ENCODE results near the gene LRP5. TPM values are rescaled to one million over a fixed set of nuclear protein-coding genes. Genes with fewer than 3 reads are reported as not detected.

The LRP5 gene
- polyA plus RNA-seq, 1 donor (not counting 4 experiments of a cell fraction or from before 2014, with no cell fraction given) = 6.6 TPM

- DNase-seq (ENCODE audit: low read depth, low spot score) (no peak), FAIRE-seq (no peak)
- Histone ChIP-seq H3K27ac (ENCODE audit: control insufficient read depth, insufficient read depth, low read length) (no peak overlapping the region), H3K4me3 (ENCODE audit: control insufficient read depth in 2 of 3, extremely low read depth in 1 of 3, insufficient read depth in 2 of 3, low read depth in 1 of 3, low read length in 3 of 3) (no peak overlapping the region), H3K9me1 (ENCODE audit: control insufficient read depth, extremely low read depth, insufficient read depth, low read length) (peaks cover 6% of the 10 kb centered on the region), H3K36me3 (ENCODE audit: control insufficient read depth in 2 of 2, extremely low read depth in 1 of 2, insufficient read depth in 2 of 2, low read length in 2 of 2) (no peaks in the 10 kb centered on the region), H4K20me1 (ENCODE audit: control insufficient read depth, extremely low read depth, insufficient read depth, low read length) (peaks cover 22% of the 10 kb centered on the region), H3K9ac (ENCODE audit: control insufficient read depth, extremely low read depth, insufficient read depth, low read length) (no peak overlapping the region), H3K4me1 (ENCODE audit: control insufficient read depth, extremely low read depth, insufficient read depth, low read length) (peaks cover 2% of the 10 kb centered on the region), H3K27me3 (ENCODE audit: control insufficient read depth, extremely low read depth, insufficient read depth, low read length) (no peaks in the 10 kb centered on the region), H3K4me2 (ENCODE audit: control insufficient read depth, extremely low read depth, insufficient read depth, low read depth, low read length) (no peak overlapping the region), H3K79me2 (ENCODE audit: control insufficient read depth, insufficient read depth, low read length) (peaks cover 97% of the 10 kb centered on the region), H3K9me3 (ENCODE audit: control insufficient read depth, low read depth, low read length) (no peaks in the 10 kb centered on the region), H2AFZ (ENCODE audit: control insufficient read depth, low read length) (no peak overlapping the region)
- no peak for TF ChIP-seq EZH2 (IDR thresholded peaks at IDR 0.05; ENCODE audit: low read length)
- no peak for TF ChIP-seq CTCF (optimal IDR thresholded peaks at IDR 0.05 in 1 of 3, IDR thresholded peaks at IDR 0.05 in 1 of 3, conservative IDR thresholded peaks at IDR 0.05 in 1 of 3; ENCODE audit: extremely low read depth in 1 of 3, insufficient read depth in 2 of 3, low read length in 3 of 3)
- dilution Hi-C loops (cut with MboI; ENCODE audit: extremely low pct_ligation_motif_present, low sequenced_read_pairs) = no loop called here
These were observed 185.9 kb downstream of the LRP5 start for GRCh38 chr11:68498321-68498720.

Small RNAs within 50 kb of the gene (small RNA-seq; reads per million reads assigned to genes)
- gene NDUFA3P2 (ENCODE audit: insufficient read length in 3 of 3, low read depth in 3 of 3, low replicate concordance in 1 of 3) = 0 reads per million in 3 experiments

Other genes starting within 250 kb of the LRP5 start
- 3.8 to 7.1 TPM (median 4.5 TPM) in 3 replicates for gene CHKA, start 191.2 kb upstream of the LRP5 start, polyA plus RNA-seq
- gene KMT5B, start 99.3 kb upstream of the LRP5 start, polyA plus RNA-seq = 7.4 to 17.2 TPM (median 10.3 TPM) in 3 replicates
- gene C11orf24, start 40.6 kb upstream of the LRP5 start, polyA plus RNA-seq = 28.4 to 32.8 TPM (median 32.2 TPM) in 3 replicates
- gene PPP6R3, start 148.2 kb downstream of the LRP5 start, polyA plus RNA-seq = 38.1 to 50.2 TPM (median 39.9 TPM) in 3 replicates

All from keratinocyte (primary cell).